Measurements from ENCODE around the gene HOXB5. TPM values are rescaled to one million over a fixed set of nuclear protein-coding genes. Genes with fewer than 3 reads are reported as not detected.

The HOXB5 gene
- total and polyA plus RNA-seq, 2 experiments from 2014 or later, result 0.27 to 4.4 TPM

DNA sequence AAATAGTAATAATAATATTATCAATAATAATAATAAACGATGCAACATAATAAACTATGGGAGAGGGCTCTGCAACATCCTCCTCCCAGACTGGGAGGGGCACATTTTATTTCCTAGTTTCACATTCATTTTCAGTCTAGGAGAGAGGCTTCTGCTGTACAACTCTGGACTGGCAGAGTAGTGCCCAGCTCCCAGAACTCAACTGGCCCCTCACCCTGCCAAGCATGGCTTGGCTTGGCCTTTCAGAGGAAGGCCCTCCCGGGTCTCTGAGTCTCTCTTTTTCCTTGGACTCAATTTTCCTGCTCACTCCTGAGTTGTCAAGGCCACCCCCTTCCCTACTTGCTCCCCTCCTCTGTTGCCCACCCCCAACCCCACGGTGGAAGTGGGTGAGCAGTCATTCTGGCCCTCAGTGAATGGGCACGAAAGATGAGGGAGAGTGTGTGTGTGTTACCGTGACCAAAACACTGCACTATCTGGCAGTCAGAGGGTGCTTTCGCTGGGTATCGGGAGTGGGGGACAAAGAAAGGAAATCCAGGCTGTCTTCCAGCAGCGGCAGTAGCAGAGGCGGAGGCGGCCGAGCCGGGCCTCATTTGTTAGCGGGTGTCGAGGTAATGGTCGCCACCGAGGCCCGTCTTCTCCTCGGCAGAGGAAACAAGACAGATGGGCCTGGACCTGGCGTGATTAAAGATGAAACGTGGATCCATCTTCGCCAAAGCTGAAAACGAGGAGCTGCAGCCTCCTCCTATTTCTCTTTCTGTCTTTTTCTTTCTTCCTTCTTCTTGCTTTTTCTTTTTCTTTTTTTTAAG lies 17.7 kb downstream of the HOXB5 start:
- Histone ChIP-seq H3K27ac (peak overlapping the region; percentile 68), H3K79me2 (peaks cover 14% of the 10 kb centered on the region), H3K4me3 (no peak overlapping the region), H3K36me3 (replicated peaks; ENCODE audit: insufficient read depth, low read depth) (no peaks in the 10 kb centered on the region), H3K9me3 (ENCODE audit: low read depth) (no peaks in the 10 kb centered on the region), H3K9me2 (replicated peaks; ENCODE audit: insufficient read depth) (no peaks in the 10 kb centered on the region), H3K4me2 (peak overlapping the region; percentile 91), H4K20me1 (ENCODE audit: insufficient read depth, poor library complexity, severe bottlenecking) (no peaks in the 10 kb centered on the region), H2AFZ (no peak overlapping the region), H3K27me3 (peaks cover 92% of the 10 kb centered on the region), H3K4me1 (ENCODE audit: insufficient read depth) (peaks cover 13% of the 10 kb centered on the region)
- WGBS (ENCODE audit: low lambda C conversion rate, missing lambda C conversion rate), result 16% methylated on average over 22 of the region's 22 CpGs
- DNase-seq (ENCODE audit: low spot score), result no peak
- TF ChIP-seq EZH2 (IDR thresholded peaks at IDR 0.05; ENCODE audit: borderline replicate concordance) (no peak), EZH2phosphoT487 (IDR thresholded peaks at IDR 0.05; ENCODE audit: low read depth, severe bottlenecking, unreplicated experiment) (no peak)
- TF ChIP-seq, protein P1, sequence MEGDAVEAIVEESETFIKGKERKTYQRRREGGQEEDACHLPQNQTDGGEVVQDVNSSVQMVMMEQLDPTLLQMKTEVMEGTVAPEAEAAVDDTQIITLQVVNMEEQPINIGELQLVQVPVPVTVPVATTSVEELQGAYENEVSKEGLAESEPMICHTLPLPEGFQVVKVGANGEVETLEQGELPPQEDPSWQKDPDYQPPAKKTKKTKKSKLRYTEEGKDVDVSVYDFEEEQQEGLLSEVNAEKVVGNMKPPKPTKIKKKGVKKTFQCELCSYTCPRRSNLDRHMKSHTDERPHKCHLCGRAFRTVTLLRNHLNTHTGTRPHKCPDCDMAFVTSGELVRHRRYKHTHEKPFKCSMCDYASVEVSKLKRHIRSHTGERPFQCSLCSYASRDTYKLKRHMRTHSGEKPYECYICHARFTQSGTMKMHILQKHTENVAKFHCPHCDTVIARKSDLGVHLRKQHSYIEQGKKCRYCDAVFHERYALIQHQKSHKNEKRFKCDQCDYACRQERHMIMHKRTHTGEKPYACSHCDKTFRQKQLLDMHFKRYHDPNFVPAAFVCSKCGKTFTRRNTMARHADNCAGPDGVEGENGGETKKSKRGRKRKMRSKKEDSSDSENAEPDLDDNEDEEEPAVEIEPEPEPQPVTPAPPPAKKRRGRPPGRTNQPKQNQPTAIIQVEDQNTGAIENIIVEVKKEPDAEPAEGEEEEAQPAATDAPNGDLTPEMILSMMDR (IDR thresholded peaks at IDR 0.05; ENCODE audit: poor library complexity), result no peak

DNA sequence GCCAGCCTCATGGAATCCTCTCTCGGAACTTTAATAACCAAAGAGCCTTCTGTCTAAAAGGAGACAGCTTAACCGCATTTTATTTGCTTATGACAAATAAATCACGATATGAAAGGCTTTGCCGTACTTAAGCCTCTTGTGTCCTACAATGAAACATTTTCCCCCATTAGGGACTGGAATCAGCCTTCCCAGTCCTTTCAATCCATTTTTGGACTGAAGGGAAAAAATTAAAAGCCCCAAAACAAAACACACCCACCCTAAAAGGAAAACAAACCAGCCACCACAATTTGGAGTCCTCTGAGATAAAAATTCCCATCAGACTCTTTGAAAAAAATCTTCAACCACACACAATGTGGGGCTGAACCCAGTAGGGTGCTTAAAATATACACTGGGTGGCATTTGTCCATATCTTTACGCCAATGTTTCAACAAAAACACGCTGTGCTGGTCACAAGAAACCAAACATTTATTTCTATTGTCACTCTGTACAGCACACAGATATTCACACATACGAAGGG lies 18.5 kb downstream of the HOXB5 start:
- Histone ChIP-seq H3K36me3 (replicated peaks; ENCODE audit: insufficient read depth, low read depth) (no peaks in the 10 kb centered on the region), H2AFZ (no peak overlapping the region), H4K20me1 (ENCODE audit: insufficient read depth, poor library complexity, severe bottlenecking) (no peaks in the 10 kb centered on the region), H3K9me2 (replicated peaks; ENCODE audit: insufficient read depth) (no peaks in the 10 kb centered on the region), H3K4me2 (peak overlapping the region; percentile 91), H3K4me3 (no peak overlapping the region), H3K27ac (peak overlapping the region; percentile 68), H3K9me3 (ENCODE audit: low read depth) (no peaks in the 10 kb centered on the region), H3K79me2 (peaks cover 11% of the 10 kb centered on the region), H3K27me3 (peaks cover 92% of the 10 kb centered on the region), H3K4me1 (ENCODE audit: insufficient read depth) (peaks cover 17% of the 10 kb centered on the region)
- WGBS (ENCODE audit: low lambda C conversion rate, missing lambda C conversion rate), result 28% methylated on average over 7 of the region's 7 CpGs
- TF ChIP-seq, protein P1 (IDR thresholded peaks at IDR 0.05; ENCODE audit: poor library complexity), result no peak
- TF ChIP-seq EZH2phosphoT487 (IDR thresholded peaks at IDR 0.05; ENCODE audit: low read depth, severe bottlenecking, unreplicated experiment) (no peak), EZH2 (IDR thresholded peaks at IDR 0.05; ENCODE audit: borderline replicate concordance) (no peak)
- no peak for DNase-seq (ENCODE audit: low spot score)

DNA sequence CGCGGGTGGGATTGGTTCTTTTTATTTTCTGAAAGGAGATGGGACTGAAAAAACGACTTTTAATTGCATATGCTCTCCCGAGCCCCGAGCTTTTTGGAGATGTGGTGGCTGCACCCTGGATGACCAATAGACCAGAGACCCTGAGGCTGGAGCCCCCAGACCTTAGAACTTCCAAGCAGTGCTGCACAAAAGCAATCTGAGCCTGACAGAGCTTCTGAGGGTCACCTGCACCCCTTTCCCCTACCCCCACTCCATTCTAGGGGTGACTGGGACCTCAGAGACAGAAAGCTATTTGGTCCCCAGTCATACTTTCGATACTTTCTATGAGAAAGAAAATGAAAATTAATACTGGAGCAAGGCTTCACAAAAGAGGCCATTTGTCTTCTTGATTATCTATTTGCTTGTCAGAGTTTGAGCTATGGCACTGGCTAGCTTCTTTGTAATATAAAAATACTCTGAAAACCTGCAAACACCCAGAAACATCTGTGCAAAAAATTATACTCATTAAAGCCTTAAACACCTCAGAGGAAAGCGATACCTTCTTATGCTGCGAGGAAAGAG lies 19.0 kb downstream of the HOXB5 start:
- H3K4me2 ChIP-seq, result peak overlapping the region; percentile 91
- TF ChIP-seq EZH2 (IDR thresholded peaks at IDR 0.05; ENCODE audit: borderline replicate concordance) (no peak), EZH2phosphoT487 (IDR thresholded peaks at IDR 0.05; ENCODE audit: low read depth, severe bottlenecking, unreplicated experiment) (no peak)
- TF ChIP-seq, protein P1 (IDR thresholded peaks at IDR 0.05; ENCODE audit: poor library complexity), result no peak
- H3K4me3 ChIP-seq, result no peak overlapping the region
- WGBS (ENCODE audit: low lambda C conversion rate, missing lambda C conversion rate), result 33% methylated on average over 8 of the region's 8 CpGs
- no peak overlapping the region for H2AFZ ChIP-seq
- H3K27me3 ChIP-seq, result peaks cover 92% of the 10 kb centered on the region
- peaks cover 13% of the 10 kb centered on the region for H3K4me1 ChIP-seq (ENCODE audit: insufficient read depth)
- no peaks in the 10 kb centered on the region for H4K20me1 ChIP-seq (ENCODE audit: insufficient read depth, poor library complexity, severe bottlenecking)
- H3K27ac ChIP-seq, result peak overlapping the region; percentile 68
- no peaks in the 10 kb centered on the region for H3K9me2 ChIP-seq (replicated peaks; ENCODE audit: insufficient read depth)
- no peaks in the 10 kb centered on the region for H3K36me3 ChIP-seq (replicated peaks; ENCODE audit: insufficient read depth, low read depth)
- no peaks in the 10 kb centered on the region for H3K9me3 ChIP-seq (ENCODE audit: low read depth)
- DNase-seq (ENCODE audit: low spot score), result no peak
- H3K79me2 ChIP-seq, result peaks cover 13% of the 10 kb centered on the region
